ENCODE measurements around the gene WDFY3. TPM values are rescaled to one million over a fixed set of nuclear protein-coding genes. Genes with fewer than 3 reads are reported as not detected.
A peak's percentile ranks its signal among the peaks of the same experiment; 100 is the strongest.

Gene WDFY3
- total and polyA plus RNA-seq, 2 of the 13 experiments (the other 11 are each of a cell fraction or from before 2014, with no cell fraction given): 16.7 to 24.5 TPM

- Histone ChIP-seq H3K4me2 (ENCODE audit: low read depth, low read length) (no peak overlapping the region), H2AFZ (ENCODE audit: low read length) (no peak overlapping the region), H3K4me3 (replicated peaks in 1 of 3; ENCODE audit: insufficient read depth in 1 of 3, low read depth in 2 of 3, low read length in 3 of 3) (no peak overlapping the region), H3K79me2 (ENCODE audit: insufficient read depth, low read length) (no peaks in the 10 kb centered on the region), H3K9me3 (ENCODE audit: low read length) (no peaks in the 10 kb centered on the region), H3K4me1 (ENCODE audit: insufficient read depth, low read length) (no peaks in the 10 kb centered on the region), H3K36me3 (replicated peaks in 1 of 2; ENCODE audit: control insufficient read depth in 1 of 2, insufficient read depth in 2 of 2, low read length in 2 of 2) (peaks cover 0 to 22% of the 10 kb centered on the region in 2 experiments; a peak in 2 of 5 replicates), H3K27ac (ENCODE audit: extremely low read length, insufficient read depth, low read length) (no peak overlapping the region), H3K27me3 (ENCODE audit: control insufficient read depth in 1 of 2, insufficient read depth in 2 of 2, low read length in 2 of 2) (no peaks in the 10 kb centered on the region; a peak in 1 of 5 replicates), H4K20me1 (ENCODE audit: insufficient read depth, low read length) (no peaks in the 10 kb centered on the region), H3K9ac (ENCODE audit: insufficient read depth, low read depth, low read length) (no peak overlapping the region)
- 97% methylated on average over 5 of the region's 5 CpGs for WGBS (ENCODE audit: low lambda C conversion rate)
- intact Hi-C loops (cut with micrococcal nuclease; ENCODE audit: unreplicated experiment): no loop called here
- DNase-seq (ENCODE audit: low spot score) (no peak), ATAC-seq (no peak), FAIRE-seq (no peak)
- ChIA-PET CTCF (ENCODE audit: low intra/inter-chr PET ratio, low total read pairs) (no interaction called here), POLR2A (no interaction called here)
- no TSS peak for BruUV-seq (replicated peaks)
- in situ Hi-C loops (cut with HindIII; ENCODE audit: extremely low pct_ligation_motif_present, low pct_unique_long_range_greater_than_20kb): no loop called here
- TF ChIP-seq ZFP1 (CRISPR knock-in tag; IDR thresholded peaks at IDR 0.05) (no peak), ZNF329 (CRISPR knock-in tag; IDR thresholded peaks at IDR 0.05; ENCODE audit: low read depth) (no peak), ZNF205 (CRISPR knock-in tag; IDR thresholded peaks at IDR 0.05) (no peak), MAFK (conservative IDR thresholded peaks at IDR 0.05 in 1 of 2, IDR thresholded peaks at IDR 0.05 in 1 of 2; ENCODE audit: low read length in 2 of 2) (peak; percentile 6 to 51; a peak in 2 of 4 replicates), KAT7 (CRISPR knock-in tag; IDR thresholded peaks at IDR 0.05; ENCODE audit: borderline replicate concordance) (no peak), IRF2 (CRISPR knock-in tag; IDR thresholded peaks at IDR 0.05) (no peak), ZNF33A (CRISPR knock-in tag; IDR thresholded peaks at IDR 0.05; ENCODE audit: borderline replicate concordance) (no peak), ZNF20 (CRISPR knock-in tag; IDR thresholded peaks at IDR 0.05) (no peak), PITX1 (CRISPR knock-in tag; IDR thresholded peaks at IDR 0.05) (no peak), ZC3H13 (CRISPR knock-in tag; IDR thresholded peaks at IDR 0.05) (no peak), CSRNP1 (CRISPR knock-in tag; IDR thresholded peaks at IDR 0.05) (no peak), POLR2AphosphoS5 (IDR thresholded peaks at IDR 0.05; ENCODE audit: low read depth, low read length) (no peak), MAFF (IDR thresholded peaks at IDR 0.05; ENCODE audit: low read depth, low read length) (0 out of 2 replicates have a peak, but pooled peaks have one; percentile 10), NKX3-1 (CRISPR knock-in tag; IDR thresholded peaks at IDR 0.05) (no peak)
- TF ChIP-seq, protein P1, sequence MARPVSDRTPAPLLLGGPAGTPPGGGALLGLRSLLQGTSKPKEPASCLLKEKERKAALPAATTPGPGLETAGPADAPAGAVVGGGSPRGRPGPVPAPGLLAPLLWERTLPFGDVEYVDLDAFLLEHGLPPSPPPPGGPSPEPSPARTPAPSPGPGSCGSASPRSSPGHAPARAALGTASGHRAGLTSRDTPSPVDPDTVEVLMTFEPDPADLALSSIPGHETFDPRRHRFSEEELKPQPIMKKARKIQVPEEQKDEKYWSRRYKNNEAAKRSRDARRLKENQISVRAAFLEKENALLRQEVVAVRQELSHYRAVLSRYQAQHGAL (CRISPR knock-in tag; IDR thresholded peaks at IDR 0.05; ENCODE audit: not compliant biosample characterization): no peak
These were observed 140.7 kb downstream of the WDFY3 start for GRCh38 chr4:84825701-84826341.
